Measurements from ENCODE around the gene CDYL2.
"Not testable (repeated sequence)": the region's sequence is repeated elsewhere in the genome, so short reads cannot be mapped to it uniquely, and the experiment has no call there.

CDYL2 gene

GRCh38 chr16:80806927-80807340 is 2.5 kb upstream of the CDYL2 start:
- DNase-seq: no peak

DNA sequence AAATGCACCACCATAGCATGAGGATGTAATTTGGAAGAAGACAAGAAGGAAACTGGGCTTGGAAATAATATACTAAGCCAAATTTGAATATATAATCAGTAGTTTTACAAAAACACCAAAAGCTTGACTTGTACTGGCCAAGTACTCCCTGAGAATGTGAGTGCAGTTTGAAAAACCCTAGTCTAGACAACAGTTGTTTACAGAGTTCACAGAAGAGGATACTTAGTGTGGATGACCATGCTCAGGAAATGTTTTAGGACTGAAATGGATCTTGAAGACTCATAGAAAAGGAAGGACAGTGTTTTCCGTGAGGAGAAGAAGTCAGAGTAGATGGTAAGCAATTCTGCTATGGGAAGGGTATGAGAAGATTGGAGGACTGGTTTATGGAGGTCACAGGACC is 1.9 kb upstream of the CDYL2 start:
- DNase-seq: no peak

- DNase-seq: no peak
These were observed 307 bp downstream of the CDYL2 start for GRCh38 chr16:80804056-80804525.

- DNase-seq: no peak
These were observed 901 bp downstream of the CDYL2 start for GRCh38 chr16:80803339-80804055.

DNA sequence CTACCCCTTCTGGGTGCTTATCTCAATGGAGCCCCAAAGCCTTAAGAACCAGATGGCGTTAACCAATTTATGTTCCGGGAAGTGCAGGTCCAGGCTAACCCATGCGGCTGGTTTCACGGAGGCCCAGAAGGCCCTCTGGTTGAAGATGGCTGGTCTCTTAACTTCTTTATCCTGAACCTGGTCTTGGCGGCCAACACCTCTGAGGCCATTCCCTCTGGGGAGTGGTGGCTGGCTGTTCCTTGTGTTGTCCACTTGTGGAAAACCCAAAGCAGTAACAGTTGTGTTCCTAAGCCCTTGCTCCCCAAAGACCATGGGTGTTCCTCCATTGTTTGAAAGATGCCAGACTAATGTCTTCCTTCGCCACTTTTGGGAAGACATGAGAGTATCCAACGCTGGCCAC is 1.5 kb downstream of the CDYL2 start:
- no peak for DNase-seq

- no peak for DNase-seq
These were observed 2.3 kb downstream of the CDYL2 start for GRCh38 chr16:80802138-80802537.

- DNase-seq: no peak
These were observed 10.3 kb downstream of the CDYL2 start for GRCh38 chr16:80794071-80794470.

GRCh38 chr16:80792031-80792430 is 12.4 kb downstream of the CDYL2 start:
- no peak for DNase-seq

GRCh38 chr16:80791411-80791810 is 13.0 kb downstream of the CDYL2 start:
- DNase-seq: no peak

- no peak for DNase-seq
These were observed 13.6 kb downstream of the CDYL2 start for GRCh38 chr16:80790751-80791150.

GRCh38 chr16:80788027-80788426 is 16.4 kb downstream of the CDYL2 start:
- no peak for DNase-seq

GRCh38 chr16:80786561-80786960 is 17.8 kb downstream of the CDYL2 start:
- DNase-seq: not testable (repeated sequence)

DNA sequence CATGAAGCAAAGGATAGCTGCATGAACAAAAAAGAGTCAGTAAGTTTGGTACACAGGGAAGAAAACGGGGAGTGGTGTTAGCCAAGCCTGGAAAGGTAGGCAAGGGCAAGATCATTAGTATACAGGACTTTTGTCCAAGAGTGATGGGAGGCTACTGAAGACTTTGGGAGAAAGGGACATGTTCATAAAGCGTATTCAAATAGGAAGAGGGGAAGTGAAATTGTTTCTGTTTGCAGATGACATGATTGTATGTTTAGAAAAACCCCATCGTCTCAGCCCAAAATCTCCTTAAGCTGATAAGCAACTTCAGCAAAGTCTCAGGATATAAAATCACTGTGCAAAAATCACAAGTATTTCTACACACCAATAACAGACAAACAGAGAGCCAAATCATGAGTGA is 19.4 kb downstream of the CDYL2 start:
- DNase-seq: no peak

DNA sequence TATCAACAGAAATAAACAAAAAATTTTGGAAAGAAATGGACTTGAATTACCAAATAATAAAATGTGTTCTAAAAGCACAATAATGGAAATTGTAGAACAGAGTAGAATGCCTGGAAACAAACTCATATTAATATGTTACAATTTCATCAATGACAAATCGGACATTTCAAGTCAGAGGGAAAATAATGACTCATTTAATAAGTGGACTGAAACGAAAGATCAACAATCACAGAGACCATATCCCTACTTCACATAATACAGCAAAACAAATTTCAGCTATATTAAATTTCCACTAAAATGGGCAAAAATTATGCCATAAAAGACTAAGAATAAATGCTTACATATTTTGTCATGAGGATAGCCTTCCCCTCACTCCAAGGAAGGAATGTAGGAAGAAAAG is 25.7 kb downstream of the CDYL2 start:
- no peak for DNase-seq

DNA sequence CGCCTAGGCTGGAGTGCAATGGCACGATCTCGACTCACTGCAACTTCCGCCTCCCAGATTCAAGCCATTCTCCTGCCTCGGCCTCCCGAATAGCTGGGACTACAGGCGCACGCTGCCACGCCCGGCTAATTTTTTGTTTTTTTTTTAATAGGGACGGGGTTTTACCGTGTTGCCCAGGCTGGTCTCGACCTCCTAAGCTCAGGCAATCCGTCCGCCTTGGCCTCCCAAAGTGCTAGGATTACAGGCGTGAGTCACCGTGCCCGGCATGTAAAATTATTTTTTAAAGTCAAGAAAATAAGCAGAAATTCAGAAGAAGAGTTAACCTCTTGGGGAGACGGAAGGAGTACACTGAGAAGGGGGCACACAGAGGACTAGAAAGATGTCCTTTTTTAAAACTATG is 27.5 kb downstream of the CDYL2 start:
- no peak for DNase-seq

DNA sequence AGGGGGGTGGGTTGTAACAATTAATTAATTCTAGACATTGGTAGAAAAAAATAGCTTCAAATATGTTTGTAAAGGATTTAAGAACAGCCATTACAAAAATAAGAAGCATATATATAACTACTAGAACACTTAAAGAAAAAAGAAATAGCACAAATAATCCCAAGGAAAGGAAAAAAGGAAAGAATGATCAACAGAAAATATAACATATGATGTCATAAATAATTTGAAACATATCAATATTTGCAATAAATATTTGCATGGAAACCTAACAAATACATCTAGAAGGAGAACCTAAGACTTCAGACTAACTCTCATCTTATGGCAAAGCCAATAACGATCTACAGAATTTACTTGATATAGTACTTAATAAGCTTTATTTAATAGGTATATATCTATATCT is 28.9 kb downstream of the CDYL2 start:
- DNase-seq: no peak

- DNase-seq: no peak
These were observed 37.6 kb downstream of the CDYL2 start for GRCh38 chr16:80766798-80767197.

DNA sequence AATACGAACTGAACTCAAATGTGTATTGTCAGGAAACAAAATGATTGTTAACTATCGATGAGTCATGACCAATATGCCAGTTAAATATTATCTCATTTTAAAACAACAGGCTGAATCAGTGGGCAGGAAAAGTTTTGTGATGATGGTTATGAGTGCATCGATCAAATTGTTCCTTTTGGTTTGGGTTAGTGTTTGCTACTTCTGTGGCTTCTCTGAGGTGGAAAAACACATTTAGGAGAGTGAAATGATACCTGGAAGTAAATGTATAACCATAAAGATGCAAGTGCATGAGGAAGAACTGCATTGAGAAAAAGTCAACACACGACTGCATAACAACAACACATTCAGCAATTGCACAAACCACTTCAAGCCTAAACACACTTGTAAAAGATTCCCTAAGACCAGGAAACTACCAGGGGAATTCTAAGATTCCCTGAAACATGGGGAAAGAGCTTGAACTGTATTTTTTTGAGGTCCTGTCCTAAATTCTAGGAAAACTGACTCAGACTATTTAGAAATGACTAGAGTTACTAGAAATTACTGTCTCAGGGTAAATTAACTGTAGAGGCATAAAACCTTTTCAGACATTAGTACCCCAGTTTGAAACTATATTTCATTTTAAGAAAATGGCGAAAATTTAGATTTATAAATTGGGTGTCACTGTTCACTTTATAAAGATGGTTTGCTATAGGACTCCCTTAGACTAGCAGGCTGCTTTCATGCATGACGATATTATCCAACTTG is 44.8 kb downstream of the CDYL2 start:
- no peak for DNase-seq

DNA sequence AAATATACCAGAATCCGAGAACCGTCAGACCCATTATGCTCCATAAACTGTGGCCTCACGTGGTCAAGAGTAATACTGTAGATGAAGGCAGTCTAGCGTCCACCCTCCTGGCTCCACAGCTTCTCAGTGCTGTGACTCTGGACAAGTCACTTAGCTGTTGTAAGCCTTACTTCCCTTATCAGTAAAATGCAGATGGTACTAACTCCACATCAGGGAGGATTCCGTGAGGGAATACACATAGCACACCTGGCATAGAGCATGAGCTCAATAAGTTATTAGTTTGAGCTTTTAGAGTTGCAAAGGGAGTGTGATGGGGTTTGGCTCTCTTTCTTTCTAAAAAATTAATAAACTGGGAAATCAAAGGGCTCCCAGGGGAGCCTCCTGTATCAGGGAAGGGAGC is 49.9 kb downstream of the CDYL2 start:
- no peak for DNase-seq

- DNase-seq: no peak
These were observed 51.9 kb downstream of the CDYL2 start for GRCh38 chr16:80752541-80752940.

DNA sequence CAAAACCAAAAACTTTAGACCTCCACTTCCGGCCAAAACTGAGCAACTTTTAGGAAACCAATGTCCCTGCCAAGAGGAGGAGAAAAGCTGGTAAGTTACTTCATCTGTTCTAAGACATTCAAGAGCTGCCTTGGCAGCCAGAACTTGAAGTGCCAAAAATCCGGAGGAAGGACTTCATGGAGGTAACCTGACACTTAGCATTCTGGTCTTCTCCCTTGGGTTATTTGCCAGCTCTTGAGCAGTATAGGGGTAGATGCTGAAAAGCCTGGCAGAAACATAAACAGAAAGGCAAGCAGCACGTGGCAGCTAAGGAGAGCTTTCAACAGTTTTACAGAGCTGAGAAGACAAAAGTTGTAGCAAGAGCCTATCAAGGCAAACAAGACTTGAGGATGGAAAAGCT is 53.2 kb downstream of the CDYL2 start:
- DNase-seq: no peak

- no peak for DNase-seq
These were observed 58.2 kb downstream of the CDYL2 start for GRCh38 chr16:80746231-80746630.

- no peak for DNase-seq
These were observed 59.5 kb downstream of the CDYL2 start for GRCh38 chr16:80744856-80745255.

DNA sequence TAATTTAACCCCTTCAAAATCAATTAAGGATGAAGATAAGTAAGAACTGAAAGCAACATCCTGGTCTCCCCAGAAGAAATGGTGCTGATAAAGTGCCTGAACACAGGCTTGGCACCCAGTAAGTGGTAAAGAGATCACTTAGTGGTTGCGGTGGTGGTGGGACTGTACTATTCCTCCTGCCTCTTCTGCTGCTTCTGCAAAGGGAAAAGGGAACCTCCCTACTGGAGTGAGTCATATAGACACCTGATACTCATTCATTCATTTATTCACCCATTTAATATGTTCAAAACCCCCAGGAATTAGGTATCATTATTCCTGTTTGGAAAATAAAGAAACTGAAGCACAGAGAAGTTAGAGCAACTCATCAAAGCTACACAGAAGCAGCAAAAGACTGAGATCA is 60.6 kb downstream of the CDYL2 start:
- no peak for DNase-seq

DNA sequence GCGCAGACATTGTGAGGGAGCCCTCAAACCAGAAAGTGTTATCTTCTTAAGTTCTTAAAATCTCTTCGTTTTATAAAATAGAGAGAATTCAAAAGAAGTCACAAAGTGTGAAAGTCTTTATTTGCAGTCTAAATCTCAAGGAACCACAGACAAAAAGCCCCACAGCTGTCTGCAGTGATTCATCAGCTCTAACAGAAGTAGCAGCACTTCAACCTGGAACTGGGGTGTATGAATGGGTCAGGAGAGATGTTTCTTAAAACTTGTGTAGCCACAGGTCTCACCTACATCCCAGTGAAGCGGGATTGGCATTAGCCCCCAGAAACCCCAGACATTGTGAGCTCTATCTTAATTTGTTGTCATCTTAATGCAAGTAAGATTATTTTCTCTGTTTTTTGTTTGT is 61.1 kb downstream of the CDYL2 start:
- DNase-seq: no peak
